Mesodermal cell (in vitro differentiated cells): Measurements from ENCODE around the gene PDGFA.

ENCODE experiments used
- H3K27ac ChIP-seq: 2 replicates; pipeline ENCODE4 v1.7.0; 2013; ENCODE audit warnings: mild to moderate bottlenecking, low read depth, low read length, moderate library complexity; ENCODE audit not compliant: severe bottlenecking
- H3K36me3 ChIP-seq: 2 replicates; pipeline ENCODE4 v1.7.1; 2013; ENCODE audit warnings: mild to moderate bottlenecking, low read length, moderate library complexity; ENCODE audit not compliant: control insufficient read depth, insufficient read depth
- H3K4me1 ChIP-seq: one replicate; pipeline ENCODE4 v1.7.1; 2013; ENCODE audit warnings: mild to moderate bottlenecking, low read length; ENCODE audit not compliant: insufficient read depth, control insufficient read depth, poor library complexity, severe bottlenecking
- H3K4me3 ChIP-seq: 2 replicates; pipeline ENCODE4 v1.7.0; 2013; ENCODE audit warnings: low read length, control low read depth, mild to moderate bottlenecking; ENCODE audit not compliant: insufficient read depth, poor library complexity, severe bottlenecking; ENCODE audit errors: extremely low read depth
- H3K9me3 ChIP-seq: 2 replicates; pipeline ENCODE4 v1.7.1; 2013; ENCODE audit warnings: mild to moderate bottlenecking, low read length, moderate library complexity; ENCODE audit not compliant: control insufficient read depth
- WGBS, 2 experiments: methylation state at CpG; one replicate each; pipeline ENCODE4 v1.1.5; 2013; ENCODE audit warnings: missing lambda C conversion rate in 2 of 2; ENCODE audit not compliant: insufficient coverage in 2 of 2; 5-methylcytosine and 5-hydroxymethylcytosine counted together

PDGFA gene

DNA sequence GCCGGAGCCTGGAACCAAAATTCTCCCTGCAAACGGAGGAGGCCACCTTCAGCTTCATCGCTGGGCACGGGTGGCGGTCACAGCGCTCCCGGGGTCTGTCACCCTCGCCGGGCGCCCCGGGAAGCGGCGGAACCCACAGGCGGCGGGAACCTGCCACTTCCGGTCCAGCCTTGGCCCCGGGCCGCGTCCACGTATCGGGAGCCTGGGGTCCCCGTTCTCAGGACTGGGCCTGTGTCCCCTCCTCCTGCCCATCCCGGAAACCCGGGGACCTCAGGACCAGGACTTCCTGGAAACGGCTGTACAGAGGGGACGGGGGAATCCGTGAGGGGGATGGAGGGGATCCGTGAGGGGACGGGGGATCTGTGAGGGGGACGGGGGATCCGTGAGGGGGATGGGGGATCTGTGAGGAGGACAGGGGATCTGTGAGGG lies 25.4 kb downstream of the PDGFA start:
- no peaks in the 10 kb centered on the region for H3K4me1 ChIP-seq
- no peaks in the 10 kb centered on the region for H3K9me3 ChIP-seq
- no peak overlapping the region for H3K4me3 ChIP-seq
- peaks cover 36% of the 10 kb centered on the region for H3K36me3 ChIP-seq
- 93 to 97% methylated on average over 16 to 21 of the region's 31 CpGs for WGBS, 2 experiments
- H3K27ac ChIP-seq: no peak overlapping the region

- Histone ChIP-seq H3K36me3 (peaks cover 31% of the 10 kb centered on the region), H3K27ac (no peak overlapping the region), H3K4me1 (no peaks in the 10 kb centered on the region), H3K4me3 (no peak overlapping the region), H3K9me3 (no peaks in the 10 kb centered on the region)
- WGBS, 2 experiments: 95 to 96% methylated on average over 48 to 53 of the region's 55 CpGs
These were observed 25.9 kb downstream of the PDGFA start for GRCh38 chr7:493661-494251.

GRCh38 chr7:492714-493065 lies 27.0 kb downstream of the PDGFA start:
- Histone ChIP-seq H3K36me3 (peaks cover 20% of the 10 kb centered on the region), H3K9me3 (no peaks in the 10 kb centered on the region), H3K4me3 (no peak overlapping the region), H3K4me1 (no peaks in the 10 kb centered on the region), H3K27ac (no peak overlapping the region)
- WGBS, 2 experiments: 93 to 95% methylated on average over 8 of the region's 8 CpGs

DNA sequence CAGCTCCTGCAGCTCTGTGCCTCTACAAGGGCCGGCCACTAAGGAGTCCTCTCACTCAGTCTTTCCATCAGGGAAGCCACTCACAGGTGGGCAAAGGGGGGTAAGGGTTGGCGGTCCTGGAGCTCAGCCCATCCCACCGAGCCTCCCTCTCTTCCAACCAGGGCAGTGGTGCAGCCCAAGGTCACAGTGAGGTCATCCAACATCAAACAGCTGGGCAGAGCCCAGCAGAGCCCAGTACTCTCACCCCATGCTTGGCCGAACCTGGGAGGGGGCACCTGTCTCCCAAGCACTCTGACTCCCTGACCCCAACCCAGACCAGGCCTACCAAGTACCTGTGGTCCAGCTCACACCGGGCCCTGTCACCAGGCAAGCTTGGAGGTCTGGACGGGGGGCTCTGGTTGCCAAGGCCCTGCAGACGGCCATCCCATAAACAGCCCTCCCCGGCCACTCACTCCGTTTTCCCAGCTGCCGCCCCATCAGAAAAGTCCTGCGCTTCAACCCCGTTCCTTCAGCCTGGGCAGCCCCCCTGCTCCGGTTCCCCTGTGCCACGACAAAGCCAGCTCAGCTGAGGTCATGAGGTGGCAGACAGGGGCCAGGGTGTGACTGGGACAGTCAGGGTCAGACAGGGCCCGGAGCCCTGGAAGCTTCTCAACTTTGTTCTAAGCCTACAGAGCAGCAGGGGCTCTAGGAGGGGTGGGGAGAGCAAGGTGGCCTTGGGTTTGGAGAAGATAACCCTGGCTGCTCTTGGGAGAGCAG lies 27.5 kb downstream of the PDGFA start:
- peaks cover 16% of the 10 kb centered on the region for H3K36me3 ChIP-seq
- 86 to 91% methylated on average over 9 to 15 of the region's 15 CpGs for WGBS, 2 experiments
- no peak overlapping the region for H3K4me3 ChIP-seq
- H3K9me3 ChIP-seq: no peaks in the 10 kb centered on the region
- no peaks in the 10 kb centered on the region for H3K4me1 ChIP-seq
- H3K27ac ChIP-seq: no peak overlapping the region

DNA sequence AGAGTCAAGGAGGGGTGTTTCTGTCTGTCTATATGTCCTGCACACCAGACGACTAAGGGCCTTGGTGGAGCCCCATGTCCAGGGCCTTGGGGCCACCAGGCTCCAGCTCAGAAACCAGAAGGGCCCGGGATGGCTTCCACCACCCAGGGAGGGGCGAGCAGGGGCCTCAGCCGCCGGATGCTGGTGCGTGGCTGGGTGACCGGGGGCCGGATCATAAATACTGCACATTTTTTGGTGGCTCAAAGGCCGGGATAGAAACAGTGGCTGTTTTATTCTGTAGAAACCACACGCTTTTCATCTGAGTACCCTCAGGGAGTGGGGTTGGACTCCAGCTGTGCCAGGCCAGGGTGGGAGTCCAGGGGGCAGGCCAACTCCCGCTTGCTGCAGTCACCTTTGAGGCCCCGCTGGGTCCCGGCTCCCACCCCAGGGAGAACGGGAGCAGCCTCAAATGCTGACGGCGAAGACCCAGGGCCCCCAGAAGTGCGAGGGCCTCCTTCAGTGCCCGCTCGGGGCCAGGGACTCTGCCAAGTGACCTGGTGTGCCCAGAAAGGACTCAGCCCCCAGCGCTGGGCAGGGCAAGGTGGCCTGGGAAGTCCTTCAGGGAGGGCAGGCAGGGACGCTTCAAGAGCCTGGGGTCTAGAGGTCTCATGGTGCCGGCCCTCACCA lies 28.2 kb downstream of the PDGFA start:
- Histone ChIP-seq H3K4me1 (no peaks in the 10 kb centered on the region), H3K27ac (no peak overlapping the region), H3K36me3 (peaks cover 9% of the 10 kb centered on the region), H3K4me3 (no peak overlapping the region), H3K9me3 (no peaks in the 10 kb centered on the region)
- 92 to 93% methylated on average over 21 to 22 of the region's 22 CpGs for WGBS, 2 experiments

- no peak overlapping the region for H3K27ac ChIP-seq
- 90 to 92% methylated on average over 10 to 13 of the region's 18 CpGs for WGBS, 2 experiments
- H3K4me3 ChIP-seq: no peak overlapping the region
- no peaks in the 10 kb centered on the region for H3K9me3 ChIP-seq
- H3K4me1 ChIP-seq: peaks cover 2% of the 10 kb centered on the region
- H3K36me3 ChIP-seq: peaks cover 2% of the 10 kb centered on the region
These were observed 29.0 kb downstream of the PDGFA start for GRCh38 chr7:490461-491291.

DNA sequence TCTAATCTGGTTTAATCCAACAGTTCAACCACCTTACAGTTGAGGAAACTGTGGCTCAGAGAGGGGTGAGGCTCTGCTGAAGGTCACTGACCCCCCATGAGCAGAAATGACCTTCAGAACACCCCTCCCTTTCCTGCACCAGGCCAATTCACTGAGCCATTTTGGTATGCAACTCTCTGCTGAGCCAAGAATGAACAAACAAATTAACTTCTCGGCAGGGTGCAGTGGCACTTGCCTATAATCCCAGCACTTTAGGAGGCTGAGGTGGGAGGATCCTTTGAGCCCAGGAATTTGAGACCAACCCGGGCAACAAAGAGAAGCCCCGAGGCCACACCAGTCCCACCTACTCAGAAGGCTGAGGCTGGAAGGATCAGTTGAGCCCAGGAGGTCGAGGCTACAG lies 29.8 kb downstream of the PDGFA start:
- WGBS, 2 experiments: 42 to 43% methylated on average over 3 to 4 of the region's 4 CpGs

GRCh38 chr7:486216-486743 lies 33.4 kb downstream of the PDGFA start:
- peaks cover 3% of the 10 kb centered on the region for H3K9me3 ChIP-seq
- H3K4me1 ChIP-seq: peaks cover 14% of the 10 kb centered on the region
- H3K36me3 ChIP-seq: no peaks in the 10 kb centered on the region
- H3K4me3 ChIP-seq: no peak overlapping the region
- no peak overlapping the region for H3K27ac ChIP-seq
- 86 to 89% methylated on average over 14 to 15 of the region's 16 CpGs for WGBS, 2 experiments

More for the DNA sequence above, 29.8 kb downstream of the PDGFA start:
- Histone ChIP-seq H3K4me1 (peaks cover 7% of the 10 kb centered on the region), H3K27ac (no peak overlapping the region), H3K9me3 (no peaks in the 10 kb centered on the region), H3K4me3 (no peak overlapping the region), H3K36me3 (no peaks in the 10 kb centered on the region)

- WGBS, 2 experiments: 79 to 83% methylated on average over 17 to 24 of the region's 25 CpGs
- no peak overlapping the region for H3K4me3 ChIP-seq
These were observed 34.2 kb downstream of the PDGFA start for GRCh38 chr7:485188-486081.

More at GRCh38 chr7:485188-486081, 34.2 kb downstream of the PDGFA start:
- H3K4me1 ChIP-seq: peaks cover 21% of the 10 kb centered on the region
- H3K9me3 ChIP-seq: peaks cover 3% of the 10 kb centered on the region
- H3K36me3 ChIP-seq: no peaks in the 10 kb centered on the region
- H3K27ac ChIP-seq: no peak overlapping the region
